SK-N-MC (cell line): ENCODE data around the gene ASTN2.

Experiments
- EZH2 ChIP-seq: fragments of 200-600 bp; sonication (generic); IDR thresholded peaks from one replicate; pipeline ENCODE4 v1.6.1; 2017; ENCODE audit warnings: antibody characterized with exemption
- POLR2AphosphoS5 ChIP-seq: IDR thresholded peaks from 2 replicates; pipeline ENCODE4 v1.6.1; 2012; ENCODE audit warnings: mild to moderate bottlenecking, low read depth, low read length, borderline replicate concordance

- TF ChIP-seq POLR2AphosphoS5 (no peak), EZH2 (no peak)
Measured at GRCh38 chr9:116765011-116765410, 649.8 kb downstream of the ASTN2 start.
